NCI-H2107 treated with DMSO at 0.1 percent for 48 hours (cell line): ENCODE data around the gene PHACTR3.
A peak's percentile ranks its signal among the peaks of the same experiment; 100 is the strongest.

Source experiments
- DNase-seq: peaks from one replicate; lab custom pipeline; 2025; ENCODE audit not compliant: unreplicated experiment; lab: John Stamatoyannopoulos, UW

The PHACTR3 gene

GRCh38 chr20:59809630-59810448 lies 205.5 kb downstream of the PHACTR3 start:
- DNase-seq = no peak

- no peak for DNase-seq
These were observed 206.3 kb downstream of the PHACTR3 start for GRCh38 chr20:59810449-59811187.

- DNase-seq = no peak
These were observed 207.4 kb downstream of the PHACTR3 start for GRCh38 chr20:59811681-59812171.

- DNase-seq = no peak
These were observed 208.2 kb downstream of the PHACTR3 start for GRCh38 chr20:59812286-59813125.

GRCh38 chr20:59813126-59813947 lies 209.0 kb downstream of the PHACTR3 start:
- no peak for DNase-seq

- no peak for DNase-seq
These were observed 209.9 kb downstream of the PHACTR3 start for GRCh38 chr20:59813948-59814839.

GRCh38 chr20:59814840-59815340 lies 210.6 kb downstream of the PHACTR3 start:
- DNase-seq = no peak

GRCh38 chr20:59816146-59816738 lies 211.9 kb downstream of the PHACTR3 start:
- no peak for DNase-seq

- DNase-seq = no peak
These were observed 213.1 kb downstream of the PHACTR3 start for GRCh38 chr20:59817406-59817805.

GRCh38 chr20:59817846-59818615 lies 213.7 kb downstream of the PHACTR3 start:
- DNase-seq = no peak

GRCh38 chr20:59818911-59819310 lies 214.6 kb downstream of the PHACTR3 start:
- DNase-seq = no peak

- DNase-seq = no peak
These were observed 215.3 kb downstream of the PHACTR3 start for GRCh38 chr20:59819496-59820203.

GRCh38 chr20:59820204-59821041 lies 216.1 kb downstream of the PHACTR3 start:
- DNase-seq = peak; percentile 93

- DNase-seq = no peak
These were observed 216.9 kb downstream of the PHACTR3 start for GRCh38 chr20:59821201-59821600.

- no peak for DNase-seq
These were observed 217.4 kb downstream of the PHACTR3 start for GRCh38 chr20:59821788-59822187.

- DNase-seq = no peak
These were observed 218.1 kb downstream of the PHACTR3 start for GRCh38 chr20:59822291-59823029.
